ENCODE data around the gene UBALD1.
A peak's percentile ranks its signal among the peaks of the same experiment; 100 is the strongest.

The UBALD1 gene

GRCh38 chr16:4634768-4635167, 20.1 kb upstream of the UBALD1 start:
- no peak overlapping the region for H3K4me3 ChIP-seq (ENCODE audit: low read depth, low read length)
- in situ Hi-C loops (cut with HindIII; ENCODE audit: low sequenced_read_pairs): loop anchor here (25.0 kb wide), 1 partner anchor 122 kb away; no protein-coding TSS in a partner anchor
- DNase-seq (ENCODE audit: low read depth): no peak
- no peak for TF ChIP-seq CTCF (IDR thresholded peaks at IDR 0.05; ENCODE audit: low read depth, low read length, missing control alignments)

- DNase-seq (ENCODE audit: low read depth): no peak
- no peak for TF ChIP-seq CTCF (IDR thresholded peaks at IDR 0.05; ENCODE audit: low read depth, low read length, missing control alignments)
- in situ Hi-C loops (cut with HindIII; ENCODE audit: low sequenced_read_pairs): loop anchor here (25.0 kb wide), 1 partner anchor 122 kb away; no protein-coding TSS in a partner anchor
- H3K4me3 ChIP-seq (ENCODE audit: low read depth, low read length): no peak overlapping the region
Observed at GRCh38 chr16:4633910-4634635, 19.4 kb upstream of the UBALD1 start.

- DNase-seq (ENCODE audit: low read depth): no peak
- in situ Hi-C loops (cut with HindIII; ENCODE audit: low sequenced_read_pairs): loop anchor here (25.0 kb wide), 1 partner anchor 119 kb away; no protein-coding TSS in a partner anchor
- no peak overlapping the region for H3K4me3 ChIP-seq (ENCODE audit: low read depth, low read length)
- no peak for TF ChIP-seq CTCF (IDR thresholded peaks at IDR 0.05; ENCODE audit: low read depth, low read length, missing control alignments)
Observed at GRCh38 chr16:4631444-4631843, 16.8 kb upstream of the UBALD1 start.

- H3K4me3 ChIP-seq (ENCODE audit: low read depth, low read length): no peak overlapping the region
- in situ Hi-C loops (cut with HindIII; ENCODE audit: low sequenced_read_pairs): loop anchor here (25.0 kb wide), 1 partner anchor 116 kb away; no protein-coding TSS in a partner anchor
- no peak for DNase-seq (ENCODE audit: low read depth)
Observed at GRCh38 chr16:4628283-4628682, 13.6 kb upstream of the UBALD1 start.

GRCh38 chr16:4626396-4626795, 11.7 kb upstream of the UBALD1 start:
- no peak for DNase-seq (ENCODE audit: low read depth)
- in situ Hi-C loops (cut with HindIII; ENCODE audit: low sequenced_read_pairs): loop anchor here (25.0 kb wide), 1 partner anchor 114 kb away; no protein-coding TSS in a partner anchor
- H3K4me3 ChIP-seq (ENCODE audit: low read depth, low read length): peak overlapping the region; percentile 89
- TF ChIP-seq CTCF (IDR thresholded peaks at IDR 0.05; ENCODE audit: low read depth, low read length, missing control alignments): no peak

More at GRCh38 chr16:4628283-4628682, 13.6 kb upstream of the UBALD1 start:
- TF ChIP-seq CTCF (IDR thresholded peaks at IDR 0.05; ENCODE audit: low read depth, low read length, missing control alignments): no peak

- no peak for TF ChIP-seq CTCF (IDR thresholded peaks at IDR 0.05; ENCODE audit: low read depth, low read length, missing control alignments)
- in situ Hi-C loops (cut with HindIII; ENCODE audit: low sequenced_read_pairs): loop anchor here (25.0 kb wide), 1 partner anchor 113 kb away; no protein-coding TSS in a partner anchor
- DNase-seq (ENCODE audit: low read depth): no peak
- H3K4me3 ChIP-seq (ENCODE audit: low read depth, low read length): peak overlapping the region; percentile 89
Observed at GRCh38 chr16:4625560-4626159, 11.0 kb upstream of the UBALD1 start.

Measured in astrocyte of the cerebellum (primary cell).